WTC11 (cell line): ENCODE data around the gene FTCD.

ENCODE experiments used
- CTCF ChIP-seq: fragments of 200-600 bp; IDR thresholded peaks from 2 replicates; pipeline ENCODE4 v1.8.0; 2022; ENCODE audit warnings: antibody characterized with exemption
- FOXJ3 ChIP-seq: sonication (generic); formaldehyde crosslinking; IDR thresholded peaks from 2 replicates; pipeline ENCODE4 v1.9.0; 2021; ENCODE audit warnings: missing genetic modification reagents, mild to moderate bottlenecking, borderline replicate concordance
- MXD4 ChIP-seq: fragments of 250-450 bp; sonication (Bioruptor Pico); IDR thresholded peaks from 2 replicates; pipeline ENCODE4 v1.8.0; 2021; ENCODE audit warnings: mild to moderate bottlenecking, moderate library complexity, borderline replicate concordance
- NR3C1 ChIP-seq: sonication (generic); formaldehyde crosslinking; conservative IDR thresholded peaks from 2 replicates; pipeline ENCODE4 v1.8.1; 2023; ENCODE audit warnings: low read depth, mild to moderate bottlenecking, missing genetic modification reagents
- PRDM15 ChIP-seq: sonication (generic); formaldehyde crosslinking; IDR thresholded peaks from 2 replicates; pipeline ENCODE4 v1.8.0; 2022; ENCODE audit warnings: missing genetic modification reagents
- SP1 ChIP-seq: sonication (generic); formaldehyde crosslinking; conservative IDR thresholded peaks from 2 replicates; pipeline ENCODE4 v1.8.1; 2022; ENCODE audit warnings: missing genetic modification reagents
- USF2 ChIP-seq: sonication (generic); formaldehyde crosslinking; IDR thresholded peaks from 2 replicates; pipeline ENCODE4 v1.8.1; 2023; ENCODE audit warnings: mild to moderate bottlenecking, missing genetic modification reagents, moderate library complexity
- ZBTB43 ChIP-seq: sonication (generic); formaldehyde crosslinking; IDR thresholded peaks from 2 replicates; pipeline ENCODE4 v1.8.1; 2023; ENCODE audit warnings: mild to moderate bottlenecking, missing genetic modification reagents

- TF ChIP-seq PRDM15 (no peak), CTCF (no peak), NR3C1 (CRISPR knock-in tag) (no peak), USF2 (CRISPR knock-in tag) (no peak), FOXJ3 (CRISPR knock-in tag) (no peak), MXD4 (CRISPR knock-in tag) (no peak), SP1 (CRISPR knock-in tag) (no peak), ZBTB43 (no peak)
Measured at GRCh38 chr21:46092811-46093667, 62.3 kb downstream of the FTCD start.
